Peyer's patch (tissue), 4 donors: Measurements from ENCODE around the gene ADAMTS12. TPM values are rescaled to one million over a fixed set of nuclear protein-coding genes. Genes with fewer than 3 reads are reported as not detected.

Source experiments
- small RNA-seq, 2 donors: library from RNA; depleted of rRNA; stranded (forward); fragments of <200 nt; gene quantifications; one replicate each; pipeline ENCODE3, GENCODE V24; 2016
- total RNA-seq, 4 donors: library from RNA; depleted of rRNA; stranded (reverse); fragments of >200 nt; gene quantifications; one replicate each; pipeline ENCODE4 v1.1.0, GENCODE V29; 2016

The ADAMTS12 gene
- total RNA-seq, 4 donors from 2014 or later, result 0.53 to 11.6 (median 1.3) TPM

Small RNA genes lying within 50 kb of the gene (small RNA-seq; reads per million reads assigned to genes)
- gene RNU6-923P, result 0 reads per million in 2 donors

Other genes with a start within 250 kb of the ADAMTS12 start
- not detected for gene RXFP3, start 44.4 kb upstream of the ADAMTS12 start, total RNA-seq
- not detected for gene SLC45A2, start 92.7 kb upstream of the ADAMTS12 start, total RNA-seq
- gene AMACR, start 116.1 kb upstream of the ADAMTS12 start, total RNA-seq, result 10 to 100 TPM; 14.9 to 24.1 (median 20.3) TPM
- 10 to 100 TPM in 2 of 4 donors, 1 to 10 TPM in 2; 7.2 to 33.0 (median 11.4) TPM for gene C1QTNF3, start 151.2 kb upstream of the ADAMTS12 start, total RNA-seq